ENCODE results near the gene SLC6A19. TPM values are rescaled to one million over a fixed set of nuclear protein-coding genes. Genes with fewer than 3 reads are reported as not detected.

Gene SLC6A19
- polyA plus RNA-seq, 1 experiment: not detected

DNA sequence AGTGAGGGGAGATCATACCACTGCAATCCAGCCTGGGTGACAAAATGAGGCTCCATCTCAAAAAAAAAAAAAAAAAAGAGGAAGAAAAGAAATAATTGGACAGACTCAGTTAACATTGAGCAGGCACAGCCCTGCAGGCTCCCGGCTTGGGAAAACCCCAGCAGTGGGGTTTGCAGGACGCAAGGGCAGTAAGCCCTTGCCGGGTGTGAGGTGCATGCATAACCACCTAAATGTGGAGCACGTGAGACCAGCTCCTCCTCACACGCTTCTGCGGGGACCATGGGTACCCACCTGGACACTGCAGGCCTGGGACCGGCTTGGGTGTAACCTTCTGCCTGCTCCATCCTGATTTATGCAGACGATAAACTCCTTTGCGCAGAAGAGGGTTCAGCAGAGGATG, 19.0 kb downstream of the SLC6A19 start:
- Histone ChIP-seq H3K36me3 (ENCODE audit: control insufficient read depth, insufficient read depth, low read length) (no peaks in the 10 kb centered on the region), H3K4me3 (ENCODE audit: low read depth, low read length) (no peak overlapping the region), H3K27me3 (ENCODE audit: control insufficient read depth, insufficient read depth, low read length) (no peaks in the 10 kb centered on the region; the same call in 1 of the 2 replicates)
- CTCF ChIA-PET: no interaction called here
- TF ChIP-seq, protein P1, sequence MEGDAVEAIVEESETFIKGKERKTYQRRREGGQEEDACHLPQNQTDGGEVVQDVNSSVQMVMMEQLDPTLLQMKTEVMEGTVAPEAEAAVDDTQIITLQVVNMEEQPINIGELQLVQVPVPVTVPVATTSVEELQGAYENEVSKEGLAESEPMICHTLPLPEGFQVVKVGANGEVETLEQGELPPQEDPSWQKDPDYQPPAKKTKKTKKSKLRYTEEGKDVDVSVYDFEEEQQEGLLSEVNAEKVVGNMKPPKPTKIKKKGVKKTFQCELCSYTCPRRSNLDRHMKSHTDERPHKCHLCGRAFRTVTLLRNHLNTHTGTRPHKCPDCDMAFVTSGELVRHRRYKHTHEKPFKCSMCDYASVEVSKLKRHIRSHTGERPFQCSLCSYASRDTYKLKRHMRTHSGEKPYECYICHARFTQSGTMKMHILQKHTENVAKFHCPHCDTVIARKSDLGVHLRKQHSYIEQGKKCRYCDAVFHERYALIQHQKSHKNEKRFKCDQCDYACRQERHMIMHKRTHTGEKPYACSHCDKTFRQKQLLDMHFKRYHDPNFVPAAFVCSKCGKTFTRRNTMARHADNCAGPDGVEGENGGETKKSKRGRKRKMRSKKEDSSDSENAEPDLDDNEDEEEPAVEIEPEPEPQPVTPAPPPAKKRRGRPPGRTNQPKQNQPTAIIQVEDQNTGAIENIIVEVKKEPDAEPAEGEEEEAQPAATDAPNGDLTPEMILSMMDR (IDR thresholded peaks at IDR 0.05; ENCODE audit: insufficient read depth, low read depth, low read length): no peak
- no peak for DNase-seq (ENCODE audit: low read depth)
- POLR2A ChIA-PET: no interaction called here

DNA sequence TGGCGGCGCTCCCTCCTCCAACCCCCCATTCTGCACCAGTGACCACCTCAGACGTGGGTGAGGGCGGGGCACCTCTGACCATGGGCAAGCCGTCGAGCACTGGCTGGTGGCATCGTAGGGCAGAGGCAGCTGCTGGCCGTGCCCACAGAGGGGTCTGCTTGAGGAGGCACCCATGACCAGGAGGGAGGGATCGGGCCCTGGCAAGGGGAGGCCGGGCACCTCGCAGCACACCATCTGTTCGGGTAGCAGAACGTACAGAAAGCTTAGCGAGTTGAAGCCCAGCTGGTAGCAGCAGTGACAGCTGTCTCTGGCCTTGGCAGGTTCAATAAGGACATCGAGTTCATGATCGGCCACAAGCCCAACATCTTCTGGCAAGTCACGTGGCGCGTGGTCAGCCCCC, 19.4 kb downstream of the SLC6A19 start:
- TF ChIP-seq, protein P1 (IDR thresholded peaks at IDR 0.05; ENCODE audit: insufficient read depth, low read depth, low read length): no peak
- H3K36me3 ChIP-seq (ENCODE audit: control insufficient read depth, insufficient read depth, low read length): no peaks in the 10 kb centered on the region

DNA sequence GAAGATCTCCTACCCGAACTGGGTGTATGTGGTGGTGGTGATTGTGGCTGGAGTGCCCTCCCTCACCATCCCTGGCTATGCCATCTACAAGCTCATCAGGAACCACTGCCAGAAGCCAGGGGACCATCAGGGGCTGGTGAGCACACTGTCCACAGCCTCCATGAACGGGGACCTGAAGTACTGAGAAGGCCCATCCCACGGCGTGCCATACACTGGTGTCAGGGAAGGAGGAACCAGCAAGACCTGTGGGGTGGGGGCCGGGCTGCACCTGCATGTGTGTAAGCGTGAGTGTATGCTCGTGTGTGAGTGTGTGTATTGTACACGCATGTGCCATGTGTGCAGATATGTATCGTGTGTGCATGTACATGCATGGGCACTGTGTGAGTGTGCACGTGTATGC, 20.3 kb downstream of the SLC6A19 start:
- Histone ChIP-seq H3K27me3 (ENCODE audit: control insufficient read depth, insufficient read depth, low read length) (no peaks in the 10 kb centered on the region; the same call in 1 of the 2 replicates), H3K4me3 (ENCODE audit: low read depth, low read length) (no peak overlapping the region), H3K36me3 (ENCODE audit: control insufficient read depth, insufficient read depth, low read length) (no peaks in the 10 kb centered on the region)
- CTCF ChIA-PET: no interaction called here
- POLR2A ChIA-PET: no interaction called here
- no peak for DNase-seq (ENCODE audit: low read depth)
- TF ChIP-seq, protein P1 (IDR thresholded peaks at IDR 0.05; ENCODE audit: insufficient read depth, low read depth, low read length): no peak

More for the DNA sequence above, 19.4 kb downstream of the SLC6A19 start:
- no peaks in the 10 kb centered on the region; the same call in 1 of the 2 replicates for H3K27me3 ChIP-seq (ENCODE audit: control insufficient read depth, insufficient read depth, low read length)
- CTCF ChIA-PET: no interaction called here
- DNase-seq (ENCODE audit: low read depth): no peak
- no peak overlapping the region for H3K4me3 ChIP-seq (ENCODE audit: low read depth, low read length)
- POLR2A ChIA-PET: no interaction called here

DNA sequence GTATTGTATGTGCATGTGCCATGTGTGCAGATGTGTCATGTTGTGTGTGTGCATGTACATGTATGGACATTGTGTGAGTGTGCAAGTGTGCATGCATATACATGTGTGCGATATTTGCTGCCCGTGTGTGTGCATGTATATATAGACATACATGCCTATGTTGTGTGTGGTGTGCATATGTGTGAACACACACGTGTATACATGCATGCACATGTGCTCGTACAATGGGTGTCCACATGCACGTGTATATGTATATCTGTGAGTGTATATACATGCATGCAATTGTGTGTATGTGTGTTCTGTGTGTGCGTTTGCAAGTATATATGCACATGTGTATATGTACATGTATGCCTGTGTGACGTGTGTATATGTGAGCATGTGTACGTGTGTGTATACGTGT, 20.8 kb downstream of the SLC6A19 start:
- Histone ChIP-seq H3K4me3 (ENCODE audit: low read depth, low read length) (no peak overlapping the region), H3K27me3 (ENCODE audit: control insufficient read depth, insufficient read depth, low read length) (no peaks in the 10 kb centered on the region; the same call in 1 of the 2 replicates), H3K36me3 (ENCODE audit: control insufficient read depth, insufficient read depth, low read length) (no peaks in the 10 kb centered on the region)
- POLR2A ChIA-PET: no interaction called here
- CTCF ChIA-PET: no interaction called here
- TF ChIP-seq, protein P1 (IDR thresholded peaks at IDR 0.05; ENCODE audit: insufficient read depth, low read depth, low read length): no peak
- no peak for DNase-seq (ENCODE audit: low read depth)

DNA sequence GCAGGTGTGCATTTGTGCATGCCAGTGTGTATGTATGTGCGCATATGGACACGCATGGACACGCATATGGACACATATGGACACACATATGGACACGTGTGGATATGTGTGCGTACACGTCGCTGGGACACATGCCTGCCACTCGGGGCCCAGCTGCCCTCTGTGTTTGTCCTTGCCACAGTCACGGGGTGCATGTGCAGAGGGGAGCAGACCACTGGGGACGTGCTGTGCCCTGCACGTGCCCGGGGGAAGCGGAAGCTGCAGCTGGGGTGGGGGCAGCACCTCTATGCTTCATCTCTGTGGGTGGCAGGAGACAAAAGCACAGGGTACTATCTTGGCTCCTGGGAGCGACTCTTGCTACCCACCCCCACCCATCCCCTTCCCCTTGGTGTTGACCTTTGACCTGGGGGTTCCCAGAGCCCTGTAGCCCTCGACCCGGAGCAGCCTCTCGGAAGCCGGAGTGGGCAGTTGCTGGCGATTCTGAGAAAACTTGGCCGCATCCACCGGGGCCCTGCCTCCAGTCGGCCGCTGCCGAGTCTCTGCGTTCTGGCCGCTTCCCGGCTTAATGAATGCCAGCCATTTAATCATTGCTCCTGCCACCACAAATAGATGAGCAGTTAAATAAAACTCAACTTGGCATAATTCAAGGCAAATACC, 21.4 kb downstream of the SLC6A19 start:
- Histone ChIP-seq H3K27me3 (ENCODE audit: control insufficient read depth, insufficient read depth, low read length) (no peaks in the 10 kb centered on the region; the same call in 1 of the 2 replicates), H3K4me3 (ENCODE audit: low read depth, low read length) (no peak overlapping the region), H3K36me3 (ENCODE audit: control insufficient read depth, insufficient read depth, low read length) (no peaks in the 10 kb centered on the region)
- POLR2A ChIA-PET: no interaction called here
- TF ChIP-seq, protein P1 (IDR thresholded peaks at IDR 0.05; ENCODE audit: insufficient read depth, low read depth, low read length): no peak
- no peak for DNase-seq (ENCODE audit: low read depth)
- CTCF ChIA-PET: no interaction called here

All from BJ (cell line).